HG03442 (cell line): ENCODE data around the gene PRELID3B.

ENCODE experiments used
- ATAC-seq: cut with Tn5 transposase; IDR thresholded peaks from one replicate; pipeline ENCODE4 v1.9.1; 2021; ENCODE audit warnings: mild to moderate bottlenecking, moderate library complexity; ENCODE audit not compliant: unreplicated experiment

PRELID3B gene

DNA sequence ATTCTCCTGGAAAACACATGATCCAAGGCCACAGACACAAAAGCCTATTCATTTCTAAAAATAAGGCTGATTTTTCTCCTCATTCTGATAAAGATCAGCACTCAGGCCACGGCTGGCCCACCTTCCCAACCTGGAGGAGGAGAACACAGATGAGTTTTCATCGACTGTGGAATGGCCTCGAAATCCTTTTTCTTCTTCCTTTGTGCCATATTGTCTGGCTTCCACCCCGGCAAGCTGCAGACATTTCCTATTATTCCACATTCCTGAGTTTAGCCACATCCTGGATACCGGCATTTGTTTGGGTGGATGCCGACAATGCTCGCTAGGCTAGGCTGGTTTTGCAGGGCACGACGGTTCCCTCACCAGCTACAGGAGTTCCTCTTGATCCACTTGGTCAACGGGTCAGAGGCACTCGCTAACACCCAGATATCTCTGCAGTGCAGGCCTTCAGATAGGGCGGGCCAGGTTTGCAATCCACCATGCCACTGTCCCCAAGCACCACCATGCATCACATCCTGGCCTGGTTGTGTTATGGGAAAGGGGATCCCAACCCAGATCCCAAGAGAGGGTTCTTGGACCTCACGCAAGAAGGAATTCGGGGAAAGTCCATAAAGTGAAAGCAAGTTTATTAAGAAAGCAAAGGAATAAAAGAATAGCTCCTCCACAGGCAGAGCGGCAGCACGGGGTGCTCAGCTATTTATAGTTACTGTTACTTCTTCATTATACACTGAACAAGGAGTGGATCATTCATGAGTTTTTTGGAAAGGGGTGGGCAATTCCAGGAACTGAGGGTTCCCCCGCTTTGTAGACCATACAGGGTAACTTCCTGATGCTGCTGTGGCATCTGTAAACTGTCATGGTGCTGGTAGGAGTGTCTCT, 31.4 kb downstream of the PRELID3B start:
- no peak for ATAC-seq

DNA sequence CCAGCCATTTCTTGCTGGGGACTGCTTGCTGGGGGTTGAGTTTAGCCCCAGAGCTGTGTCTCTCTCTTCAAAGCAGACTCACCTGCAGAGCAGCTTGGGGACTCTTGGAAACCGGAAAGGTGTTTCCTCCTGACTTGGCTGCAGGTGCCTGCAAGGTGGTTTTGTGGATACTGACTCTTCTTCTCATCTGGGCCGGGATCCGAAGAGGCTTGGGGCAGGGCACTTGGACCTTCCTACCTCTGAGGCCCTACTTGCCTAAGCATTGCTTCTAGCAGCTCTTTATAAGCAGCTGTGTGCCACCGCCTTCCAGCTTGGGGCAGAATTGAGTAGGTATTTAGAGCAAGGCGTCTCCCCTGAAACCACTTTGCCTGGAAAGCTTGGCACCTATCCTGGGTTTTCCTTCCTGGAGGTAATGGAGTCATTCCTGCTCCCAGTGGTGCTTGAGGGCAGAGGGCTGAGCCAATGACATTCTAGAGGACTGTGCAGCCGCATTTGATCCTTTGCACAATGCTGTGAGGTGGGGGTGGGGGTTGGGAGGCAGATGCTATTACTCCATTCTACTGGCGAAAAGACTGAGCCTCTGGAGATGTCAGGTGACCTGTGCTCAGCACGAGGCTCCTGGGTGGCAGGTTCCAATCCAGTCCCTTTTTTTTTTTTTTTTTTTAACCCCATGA, 32.1 kb downstream of the PRELID3B start:
- ATAC-seq: no peak

DNA sequence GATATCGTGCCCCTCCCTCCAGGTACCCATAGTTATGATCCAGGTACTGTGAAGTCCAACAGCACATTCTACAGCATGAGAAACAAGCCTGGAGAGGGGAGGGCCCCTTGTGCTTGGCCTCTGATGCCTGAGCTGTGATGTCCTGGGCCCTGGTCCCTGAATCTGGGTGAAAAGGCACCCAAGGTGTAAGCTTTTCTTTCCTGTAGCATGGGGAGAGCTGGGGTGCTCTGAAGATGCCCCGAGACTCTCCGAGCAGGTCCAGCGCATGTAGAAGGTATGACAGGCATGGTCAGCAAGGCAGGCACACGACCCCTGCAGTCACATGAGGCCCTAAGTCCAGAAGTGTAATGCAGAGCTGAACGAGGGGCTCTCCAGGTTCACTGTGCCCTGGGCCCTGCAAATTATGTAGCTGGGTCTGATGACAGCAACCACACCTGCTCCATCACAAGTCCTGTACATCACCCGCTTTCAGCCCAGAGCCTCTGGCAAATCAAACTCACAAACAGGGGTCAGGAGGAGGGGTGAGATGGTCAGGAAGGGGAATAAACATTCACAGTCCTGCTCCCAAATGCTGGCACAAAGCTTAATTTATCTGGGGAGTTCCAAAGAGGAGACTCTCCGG, 33.8 kb downstream of the PRELID3B start:
- no peak for ATAC-seq

DNA sequence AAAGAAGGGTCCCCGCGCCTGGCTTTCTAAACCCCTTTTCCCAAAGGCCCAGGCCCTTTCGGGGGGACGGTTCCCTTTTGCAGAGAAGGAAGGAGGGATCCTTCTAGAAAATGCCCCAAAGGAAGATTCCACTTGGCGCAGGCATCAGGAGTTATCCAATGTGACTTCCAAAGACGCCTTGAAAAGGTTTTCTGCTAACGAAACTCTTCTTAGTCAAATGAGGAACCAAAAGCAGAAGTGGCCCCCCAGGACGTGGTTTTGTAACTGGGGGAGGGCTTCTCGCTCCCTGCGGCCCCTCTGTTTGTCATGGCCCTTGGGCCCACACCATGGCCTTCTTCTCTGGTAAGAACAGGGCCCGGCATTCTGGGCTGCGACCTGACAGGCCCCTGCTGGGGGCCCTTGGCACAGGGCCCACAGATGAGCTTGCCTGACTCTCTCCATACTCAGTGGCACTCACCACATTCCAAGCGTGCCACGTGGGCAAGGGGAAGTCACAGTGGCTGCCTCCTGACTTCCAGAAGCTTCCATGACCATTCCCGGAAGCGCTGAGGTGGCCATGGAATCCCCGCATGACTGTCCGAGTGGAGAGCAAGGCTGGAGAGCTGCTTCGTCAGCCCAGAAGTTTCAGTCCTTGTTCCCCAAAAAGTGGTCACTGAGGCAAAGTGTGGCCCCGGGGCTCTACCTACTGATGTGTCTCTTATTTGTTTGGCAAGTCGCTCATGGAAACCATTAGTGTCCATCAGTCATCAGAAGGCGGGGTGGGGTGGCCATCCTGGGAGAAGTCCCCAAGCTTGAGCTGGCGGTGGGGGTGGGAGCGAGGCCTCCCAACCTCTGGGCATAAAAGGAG, 34.7 kb downstream of the PRELID3B start:
- ATAC-seq: peak; percentile 28

DNA sequence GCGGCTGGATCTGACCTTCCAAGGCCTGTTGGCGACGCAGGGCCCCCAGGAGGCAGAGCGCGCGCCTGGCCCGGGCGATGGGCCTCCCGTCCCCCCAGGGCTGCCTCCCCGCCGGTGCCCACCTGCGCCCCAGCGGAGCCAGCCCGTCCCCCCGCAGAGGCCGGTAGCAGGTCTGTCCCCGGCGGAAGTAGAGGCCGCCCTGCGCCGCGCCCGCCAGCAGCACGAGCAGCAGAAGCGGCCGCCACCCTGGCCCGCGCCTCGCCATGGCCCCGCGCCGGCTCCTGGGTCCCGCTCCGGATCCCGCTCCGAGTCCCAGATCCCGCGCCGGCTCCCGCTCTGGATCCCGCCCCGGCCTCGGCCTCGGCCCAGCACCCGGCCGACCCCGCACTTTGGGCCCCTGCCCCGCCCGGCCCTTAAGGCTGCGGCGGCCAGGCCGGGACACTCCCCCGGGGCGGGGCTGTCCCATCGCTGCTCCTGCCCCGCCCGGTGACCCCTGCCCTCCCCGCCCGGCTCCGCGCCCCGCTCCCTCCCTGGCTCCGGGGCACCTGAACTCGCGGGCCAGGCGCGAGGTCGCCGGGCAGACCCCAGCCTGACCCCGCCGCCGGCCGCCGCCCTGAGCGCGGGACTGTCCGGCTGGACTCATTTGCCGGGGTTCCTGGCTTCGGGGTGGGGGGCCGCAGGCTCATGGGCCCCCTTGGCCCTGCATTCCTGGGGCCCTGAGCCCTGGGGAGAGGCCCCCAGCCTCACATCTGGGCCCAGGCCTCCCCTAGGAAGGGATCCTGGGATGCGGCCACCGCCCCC, 35.5 kb downstream of the PRELID3B start, which contains the start of gene CTSZ:
Gene CTSZ (minus strand): TSS at position 391 of the 801 bp plus-strand sequence. CDS start 126 bp downstream, at position 265.
- no peak for ATAC-seq

DNA sequence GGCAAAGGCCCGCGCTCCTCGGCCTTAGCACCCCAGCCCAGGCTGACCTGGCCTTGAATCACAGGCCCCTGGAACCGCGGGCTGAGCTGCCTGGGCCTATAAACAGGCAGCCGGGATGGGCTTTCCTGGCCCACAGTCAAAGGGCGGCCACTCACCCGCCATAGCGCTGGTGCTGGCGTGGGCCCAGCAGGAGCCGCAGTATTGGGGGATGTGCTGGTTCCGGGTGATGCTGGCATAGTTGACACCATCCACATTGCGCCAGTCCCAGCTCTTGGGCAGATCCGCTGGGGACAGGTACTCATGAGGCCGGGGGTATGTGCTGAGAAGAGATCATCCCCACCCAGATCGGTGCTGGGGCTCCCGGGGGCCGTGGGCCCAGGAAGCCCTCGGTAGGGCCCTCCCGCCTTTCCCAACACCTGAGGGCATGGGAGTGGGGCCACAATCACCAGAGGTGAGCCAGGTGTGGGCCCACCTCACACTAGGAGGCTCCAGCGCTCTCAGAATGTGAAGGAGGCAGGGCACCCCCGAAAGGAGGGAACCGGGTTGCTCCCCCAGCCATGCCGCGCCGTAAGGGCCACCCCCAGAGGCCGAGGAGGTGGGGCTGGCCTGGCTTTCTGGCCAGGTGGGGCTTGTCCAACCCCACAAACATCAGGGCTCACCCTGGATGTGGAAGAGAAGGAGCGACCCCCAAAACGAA, 36.3 kb downstream of the PRELID3B start:
- no peak for ATAC-seq

DNA sequence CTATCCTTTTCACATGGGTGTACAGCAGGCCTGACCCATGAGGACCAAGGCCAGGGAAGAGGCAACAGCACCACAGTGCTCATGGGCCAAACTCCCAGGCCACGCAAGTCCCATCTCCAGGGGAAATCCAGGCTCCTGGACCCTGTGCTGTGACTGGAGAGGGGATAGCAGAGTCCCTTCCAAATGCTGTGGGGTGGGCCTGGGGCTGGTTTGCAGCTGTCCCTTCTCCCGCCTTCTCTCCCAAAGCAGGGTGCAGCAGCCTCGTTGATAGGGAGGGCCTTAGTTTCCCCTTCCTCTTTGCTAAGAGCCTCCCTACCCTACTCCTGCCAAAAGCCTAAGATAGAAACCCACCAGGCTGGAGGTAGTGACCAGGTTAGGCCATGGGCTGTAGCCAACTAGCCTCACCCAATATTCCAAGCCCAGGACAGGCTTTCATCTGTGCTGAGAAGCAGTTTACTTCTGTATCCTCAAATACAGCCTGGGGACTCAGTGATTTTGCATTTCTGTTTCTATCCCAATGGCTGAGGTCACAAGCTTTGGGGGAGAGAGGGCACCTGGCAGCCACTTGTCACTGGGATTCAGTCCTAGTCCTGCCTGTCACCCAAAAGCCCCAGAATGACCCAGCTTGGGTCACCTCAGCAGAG, 36.9 kb downstream of the PRELID3B start:
- no peak for ATAC-seq

DNA sequence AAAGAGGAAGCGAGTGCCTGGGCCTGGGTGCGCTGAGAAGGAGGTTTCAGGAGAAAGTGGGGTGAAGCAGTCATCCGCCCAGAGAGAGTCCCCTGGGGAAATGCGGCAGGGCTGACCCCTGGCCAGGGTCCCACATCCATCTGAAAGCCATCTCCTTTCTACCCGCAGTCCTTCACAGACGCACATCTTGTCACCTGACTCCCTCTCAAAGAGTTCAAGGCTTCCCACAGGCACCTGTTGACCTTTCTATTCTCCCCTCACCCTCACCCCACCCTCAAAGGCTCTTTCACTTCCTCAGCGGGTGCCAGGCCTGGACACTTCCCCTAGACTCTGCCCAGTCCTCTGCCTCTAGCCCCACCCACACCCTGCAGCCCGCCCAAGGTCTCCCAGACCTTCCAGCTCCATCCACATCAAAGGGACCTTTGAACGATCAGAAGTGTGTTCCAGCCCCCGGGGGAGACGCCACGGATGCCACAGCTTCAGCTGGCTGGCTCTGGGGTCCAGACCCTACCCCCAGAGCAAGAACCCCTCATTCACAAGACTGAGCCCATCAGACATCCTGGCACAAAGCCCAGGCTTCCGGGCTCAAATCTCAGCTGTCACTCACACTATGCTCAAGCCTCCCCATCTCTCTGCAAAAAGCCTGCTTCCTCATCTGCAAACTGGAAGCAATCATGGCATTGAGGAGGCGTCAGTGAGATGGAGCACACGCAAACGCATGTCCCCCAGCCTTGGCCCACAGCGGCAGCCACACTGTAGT, 37.6 kb downstream of the PRELID3B start:
- peak; percentile 52 for ATAC-seq

DNA sequence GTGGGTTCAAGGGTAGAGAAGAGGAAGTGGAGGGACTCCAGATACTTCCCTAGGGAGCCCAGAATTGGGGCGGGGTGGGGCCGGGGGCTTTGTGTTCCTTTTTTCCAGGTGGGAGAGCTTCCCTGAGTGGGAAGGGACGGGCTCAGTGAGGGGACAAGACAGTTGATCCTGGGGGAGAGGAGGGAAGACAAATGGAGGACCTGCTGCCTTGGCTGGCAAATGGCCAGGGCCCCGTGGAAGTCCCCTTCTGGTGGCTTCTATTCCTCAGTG, 38.2 kb downstream of the PRELID3B start:
- no peak for ATAC-seq

DNA sequence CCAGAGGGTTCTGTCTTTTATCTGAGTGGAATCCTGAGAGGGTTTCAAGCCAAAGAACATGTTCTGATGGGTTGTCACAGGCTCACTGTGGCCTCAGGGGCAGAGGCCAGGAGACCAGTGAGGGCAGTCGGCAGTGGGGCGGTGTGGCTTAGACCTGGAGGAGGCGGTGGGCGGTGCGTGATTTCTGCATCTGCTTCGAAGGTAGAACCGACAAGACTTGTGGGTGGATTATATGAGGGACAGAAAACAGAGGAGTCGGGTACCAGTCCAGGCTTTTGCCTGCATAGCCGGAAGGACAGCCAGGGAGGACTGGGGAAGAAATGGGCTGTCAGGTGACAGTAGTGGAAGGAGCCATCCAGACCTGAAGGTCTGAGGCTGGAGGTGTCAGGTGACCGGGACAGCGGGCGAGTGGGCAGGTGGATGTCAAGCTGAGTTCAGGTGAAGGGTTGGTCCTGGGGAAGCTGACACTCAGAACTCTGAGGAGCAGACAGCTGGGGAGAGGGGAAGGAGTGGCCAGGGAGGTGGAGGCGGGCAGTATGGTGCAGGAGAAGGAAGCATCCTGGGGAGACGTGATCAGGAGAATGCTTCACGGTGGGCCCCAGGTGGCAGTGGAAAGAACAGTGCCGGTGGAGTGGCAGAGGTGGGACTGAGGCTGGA, 38.6 kb downstream of the PRELID3B start:
- ATAC-seq: no peak

DNA sequence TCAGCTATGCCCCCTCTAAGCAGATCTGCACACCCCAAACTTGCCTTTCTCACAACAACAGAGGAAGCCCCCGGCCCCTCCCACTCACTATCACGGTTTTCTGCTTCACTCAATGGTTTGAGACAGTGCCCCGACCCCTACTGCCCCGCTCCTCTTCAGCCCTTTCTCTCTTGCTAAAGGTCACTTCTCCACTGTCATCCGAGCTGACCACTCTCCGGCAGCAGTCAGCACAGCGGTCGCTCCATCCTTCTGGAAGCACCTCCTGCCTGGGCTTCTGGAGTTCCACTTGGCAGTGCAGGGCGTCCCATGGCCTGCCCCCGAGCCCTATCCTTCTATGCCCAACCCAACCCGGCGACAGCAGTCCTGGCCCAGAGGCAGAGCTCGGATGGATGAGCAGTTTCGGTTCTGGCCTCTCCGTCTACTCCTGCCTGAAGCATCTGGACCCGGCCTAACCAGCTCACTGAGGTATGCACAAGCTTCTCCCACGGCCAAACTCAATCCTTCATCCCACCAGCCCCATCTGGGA, 39.6 kb downstream of the PRELID3B start:
- no peak for ATAC-seq

DNA sequence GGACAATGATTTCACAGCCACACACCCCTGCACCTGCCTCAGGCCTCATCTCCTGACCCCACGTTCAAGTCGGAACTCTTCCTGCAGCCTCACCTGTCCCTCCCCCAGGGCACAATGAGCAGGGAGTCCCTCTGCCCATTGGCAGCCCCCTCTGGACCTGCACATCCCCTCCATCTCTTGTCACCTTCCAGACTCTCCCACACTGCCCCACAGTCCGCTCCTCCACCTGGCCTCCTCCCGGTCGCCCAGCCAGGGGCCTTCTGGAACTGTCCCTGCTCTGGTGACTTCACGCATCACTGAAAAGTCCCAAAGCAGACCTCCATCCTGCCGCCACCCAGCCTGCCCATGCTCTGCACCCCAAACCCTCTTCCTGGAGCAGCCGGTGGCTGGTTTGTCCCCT, 40.2 kb downstream of the PRELID3B start:
- no peak for ATAC-seq

DNA sequence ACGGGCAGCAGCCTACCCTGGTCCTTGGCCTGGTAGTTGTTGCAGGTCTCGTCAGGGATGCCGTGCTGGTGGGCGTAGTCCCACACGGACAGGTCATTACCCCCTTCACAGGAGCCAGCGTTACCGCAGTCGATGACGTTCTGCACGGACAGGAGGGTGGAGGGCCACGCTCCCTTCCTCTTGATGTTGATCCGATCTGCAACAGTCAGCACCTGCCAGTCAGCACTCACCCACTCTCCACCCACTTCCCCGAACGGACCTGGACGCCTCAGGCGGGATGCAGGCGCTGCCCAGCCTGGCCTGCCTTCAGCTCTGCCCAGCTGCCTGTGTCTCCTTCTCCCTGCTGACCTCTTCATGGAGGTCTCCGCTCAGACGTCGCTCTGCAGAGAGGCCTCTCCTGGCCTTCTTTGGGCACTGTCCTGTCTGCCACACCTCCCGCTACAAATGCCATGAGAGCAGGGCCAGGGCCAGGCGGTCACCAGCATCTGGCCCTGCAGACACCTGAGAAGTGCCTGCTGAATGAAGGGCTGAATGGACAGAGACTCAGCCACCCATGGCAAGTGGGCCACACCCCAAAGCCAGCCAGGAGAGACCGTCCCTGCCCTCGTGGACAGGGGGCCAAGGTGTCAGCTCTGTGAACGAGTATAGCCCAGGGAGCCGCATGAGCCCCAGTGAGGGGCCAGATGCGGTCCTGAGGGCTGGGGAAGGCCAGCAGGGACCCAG, 41.0 kb downstream of the PRELID3B start:
- no peak for ATAC-seq

DNA sequence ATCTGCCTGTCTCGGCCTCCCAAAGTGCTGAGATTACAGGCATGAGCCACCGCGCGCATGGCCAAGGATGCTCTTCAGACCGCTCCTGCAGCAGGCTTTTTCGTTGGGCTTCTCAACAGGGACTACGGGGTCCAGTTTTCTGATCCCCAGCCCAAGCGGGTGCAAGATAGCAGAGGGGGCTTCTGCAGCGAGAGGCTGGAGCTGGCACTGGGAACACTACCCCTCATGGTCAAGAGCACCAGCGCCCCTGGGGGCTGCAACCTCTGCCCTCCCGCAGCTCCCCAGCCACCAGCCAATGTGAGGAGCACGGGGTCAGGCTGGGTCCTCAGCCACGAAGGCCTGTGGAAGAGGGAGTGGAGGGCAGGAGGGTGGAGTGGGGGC, 41.5 kb downstream of the PRELID3B start:
- ATAC-seq: no peak

DNA sequence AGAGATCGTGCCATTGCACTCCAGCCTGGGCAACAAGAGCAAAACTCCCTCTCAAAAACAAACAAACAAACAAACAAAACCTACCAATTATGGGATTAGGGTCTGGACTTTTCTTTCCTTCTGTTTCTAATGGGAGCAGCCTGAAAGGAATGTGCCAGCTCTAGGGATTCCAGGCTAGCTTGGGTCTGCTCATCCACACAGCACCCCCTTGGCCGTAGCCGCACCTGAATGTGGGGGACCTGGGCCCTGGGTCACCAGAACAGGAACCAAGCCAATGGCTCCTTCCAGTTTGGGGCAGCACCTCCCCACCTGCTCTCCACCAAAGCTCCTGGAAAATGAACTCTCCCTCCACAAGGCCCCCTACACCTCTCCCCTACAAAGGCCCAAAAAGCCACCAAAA, 42.3 kb downstream of the PRELID3B start:
- ATAC-seq: no peak

DNA sequence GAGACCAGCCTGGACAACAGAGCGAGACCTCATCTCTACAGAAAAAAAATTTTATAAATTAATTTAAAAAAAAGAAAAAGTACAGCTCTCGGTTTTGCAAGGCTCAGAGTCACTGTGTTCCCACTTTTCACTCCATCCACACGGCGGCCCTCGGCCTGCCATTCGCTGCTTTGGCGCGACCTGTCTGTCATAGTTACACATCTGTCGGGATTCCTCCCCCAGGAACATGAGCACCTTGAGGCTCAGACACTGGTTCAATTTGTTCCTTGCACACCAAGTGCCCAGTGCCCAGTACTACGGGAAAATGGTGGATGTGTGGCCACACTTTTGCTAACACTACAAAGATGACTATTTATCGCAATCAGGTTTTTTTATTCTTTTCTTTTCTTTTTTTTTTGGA, 43.9 kb downstream of the PRELID3B start:
- ATAC-seq: no peak

DNA sequence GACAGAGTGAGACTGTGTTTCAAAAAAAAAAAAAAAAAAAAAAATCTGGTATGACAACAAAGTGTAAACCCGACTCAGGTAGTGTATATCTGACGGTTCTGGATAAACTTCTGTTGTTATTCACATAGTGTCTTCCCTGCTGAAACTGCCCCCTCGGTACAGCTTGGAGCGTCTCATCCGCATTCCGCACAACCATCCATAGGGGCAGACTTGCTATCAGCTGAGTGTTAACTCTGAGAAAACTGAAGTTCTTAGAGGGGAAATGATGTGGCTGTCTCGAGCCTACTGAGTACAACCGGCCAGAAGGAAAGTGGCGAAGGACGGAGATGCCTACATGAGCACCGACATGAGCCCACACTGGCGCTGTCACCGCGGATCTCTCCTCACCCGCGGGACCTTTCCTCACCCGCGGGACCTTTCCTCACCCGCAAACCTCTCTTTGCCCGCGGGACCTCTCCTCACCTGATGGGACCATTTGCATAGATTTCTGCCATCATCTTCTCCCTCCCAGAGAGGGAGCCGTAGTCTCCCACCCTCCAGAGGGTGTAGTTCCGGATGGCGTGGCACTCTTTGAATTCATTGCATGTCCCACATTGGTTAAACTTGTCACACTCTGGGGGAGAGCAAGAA, 45.3 kb downstream of the PRELID3B start:
- no peak for ATAC-seq
